T-cell (primary cell): ENCODE data around the gene TRAFD1. TPM values are rescaled to one million over a fixed set of nuclear protein-coding genes. Genes with fewer than 3 reads are reported as not detected.

Experiments
- ATAC-seq, 4 experiments: fragments of 200-7000 bp in 3 of 4; fragments of 150-1000 bp in 1 of 4; cut with Tn5 transposase; replicated peaks in 1 of 4; 1 replicate in 3 of 4; 2 replicates in 1 of 4; pipeline ENCODE4 v1.10.0; 2021; ENCODE audit warnings: moderate library complexity in 3 of 4, mild to moderate bottlenecking in 2 of 4, moderate number of reproducible peaks in 1 of 4
- CTCF ChIA-PET, 2 donors: fragments of 300-600 bp; sonication (Branson Sonifier 250); formaldehyde crosslinking; loops; one replicate each; lab custom pipeline; 2022; ENCODE audit warnings: antibody characterized with exemption in 2 of 2; lab: Charles Lee
- POLR2A ChIA-PET, 2 donors: fragments of 300-600 bp; sonication (Branson Sonifier 250); formaldehyde crosslinking; loops; one replicate each; lab custom pipeline; 2022; ENCODE audit warnings: antibody characterized with exemption in 2 of 2; lab: Charles Lee
- DNase-seq, 35 experiments: peaks; one replicate each; pipeline versions ENCODE4 v3.0.0 to v3.0.0-alpha.2; 2013 to 2023
- H3K27ac ChIP-seq: one replicate; pipeline ENCODE4 v1.5.1; 2013; ENCODE audit warnings: low read length
- H3K27me3 ChIP-seq, 2 experiments: replicated peaks in 1 of 2; 1 replicate in 1 of 2; 2 replicates in 1 of 2; pipeline versions ENCODE4 v1.6.1 to v1.7.0; 2013; ENCODE audit warnings: low read length in 1 of 2, mixed read lengths in 1 of 2; ENCODE audit not compliant: control insufficient read depth in 2 of 2, insufficient read depth in 2 of 2; ENCODE audit errors: extremely low read depth in 1 of 2
- H3K36me3 ChIP-seq, 2 donors: 1 replicate in 1 of 2; 2 replicates in 1 of 2; pipeline versions ENCODE4 v1.6.1 to v1.7.0; 2013; ENCODE audit warnings: low read length in 1 of 2; ENCODE audit not compliant: control insufficient read depth in 2 of 2, insufficient read depth in 1 of 2; ENCODE audit errors: extremely low read depth in 1 of 2
- H3K4me1 ChIP-seq, 2 experiments: 1 replicate in 1 of 2; 2 replicates in 1 of 2; pipeline versions ENCODE4 v1.6.1 to v1.7.0; 2013; ENCODE audit warnings: low read length in 2 of 2, mixed read lengths in 1 of 2; ENCODE audit not compliant: insufficient read depth in 2 of 2, control insufficient read depth in 1 of 2; ENCODE audit errors: extremely low read depth in 1 of 2
- H3K4me3 ChIP-seq, 2 donors: 1 replicate in 1 of 2; 2 replicates in 1 of 2; pipeline versions ENCODE4 v1.5.1 to v1.7.0; 2013; ENCODE audit warnings: mild to moderate bottlenecking in 2 of 2, low read length in 1 of 2, moderate library complexity in 1 of 2; ENCODE audit not compliant: control insufficient read depth in 1 of 2; ENCODE audit errors: extremely low read depth in 1 of 2
- H3K9me3 ChIP-seq: 2 replicates; pipeline ENCODE4 v1.7.0; 2013
- H3K27ac Mint-ChIP-seq, 2 donors: one replicate each; pipeline ENCODE4 v1.8.0; 2020 to 2021; ENCODE audit warnings: mild to moderate bottlenecking in 2 of 2, mixed read lengths in 2 of 2
- H3K27me3 Mint-ChIP-seq, 2 donors: one replicate each; pipeline ENCODE4 v1.8.0; 2021 to 2022; ENCODE audit warnings: mixed read lengths in 2 of 2
- H3K36me3 Mint-ChIP-seq: one replicate; pipeline ENCODE4 v1.8.0; 2021; ENCODE audit warnings: mixed read lengths
- H3K4me1 Mint-ChIP-seq, 3 donors: one replicate each; pipeline ENCODE4 v1.8.0; 2020 to 2022; ENCODE audit warnings: mixed read lengths in 3 of 3, mild to moderate bottlenecking in 1 of 3
- H3K4me3 Mint-ChIP-seq, 3 donors: one replicate each; pipeline ENCODE4 v1.8.0; 2020 to 2022; ENCODE audit warnings: mild to moderate bottlenecking in 3 of 3, mixed read lengths in 3 of 3, moderate library complexity in 3 of 3
- H3K9me3 Mint-ChIP-seq, 3 donors: one replicate each; pipeline ENCODE4 v1.8.0; 2020 to 2022; ENCODE audit warnings: mixed read lengths in 3 of 3
- WGBS: methylation state at CpG from one replicate; pipeline ENCODE4 v1.1.5; 2013; ENCODE audit warnings: missing lambda C conversion rate; ENCODE audit not compliant: insufficient coverage; 5-methylcytosine and 5-hydroxymethylcytosine counted together
- total RNA-seq, 35 experiments: library from RNA in 6 of 35; stranded (reverse) in 6 of 35; fragments of 120-200 nt in 1 of 35; gene quantifications; one replicate each; pipeline versions ENCODE4 v1.2.1 to v1.2.4 and lab custom pipeline; 2013 to 2026

The TRAFD1 gene
- total RNA-seq, 5 donors from 2014 or later (not counting 1 experiment from before 2014, with no cell fraction given) = 26.4 to 39.9 (median 36.9) TPM

DNA sequence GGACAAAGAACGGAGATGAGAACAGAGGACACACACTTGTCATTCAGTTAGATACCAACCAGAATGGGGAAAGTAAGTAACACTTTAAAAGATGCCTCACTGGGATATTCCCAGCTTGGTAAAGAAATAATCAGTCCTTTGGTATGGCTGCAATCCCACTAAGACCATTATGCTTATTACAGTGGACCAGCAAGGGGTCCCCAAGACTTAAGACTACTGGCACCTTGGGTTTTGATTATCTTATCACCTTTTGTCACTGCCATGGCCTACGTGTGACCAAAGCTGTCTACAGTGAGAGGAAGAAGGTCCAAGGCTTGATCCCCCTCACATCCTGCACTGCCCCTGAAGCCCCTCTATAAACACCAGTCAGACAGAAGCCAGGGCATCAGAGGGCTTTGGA, 65.8 kb downstream of the TRAFD1 start:
- CTCF ChIA-PET = no interaction called here
- Mint-ChIP-seq H3K27ac (no peak overlapping the region), H3K9me3 (no peaks in the 10 kb centered on the region), H3K36me3 (peaks cover 50% of the 10 kb centered on the region), H3K27me3 (no peaks in the 10 kb centered on the region), H3K4me1 (no peaks in the 10 kb centered on the region), H3K4me3 (no peak overlapping the region)
- no peaks in the 10 kb centered on the region for H3K9me3 ChIP-seq
- H3K36me3 ChIP-seq = peaks cover 8 to 55% of the 10 kb centered on the region in 2 donors
- ATAC-seq = no peak
- DNase-seq = no peak
- no peaks in the 10 kb centered on the region for H3K4me1 ChIP-seq
- no CpG with 5 or more reads among the region's 2 CpGs for WGBS
- no peaks in the 10 kb centered on the region for H3K27me3 ChIP-seq
- no peak overlapping the region for H3K27ac ChIP-seq
- no peak overlapping the region for H3K4me3 ChIP-seq
- POLR2A ChIA-PET = no interaction called here

DNA sequence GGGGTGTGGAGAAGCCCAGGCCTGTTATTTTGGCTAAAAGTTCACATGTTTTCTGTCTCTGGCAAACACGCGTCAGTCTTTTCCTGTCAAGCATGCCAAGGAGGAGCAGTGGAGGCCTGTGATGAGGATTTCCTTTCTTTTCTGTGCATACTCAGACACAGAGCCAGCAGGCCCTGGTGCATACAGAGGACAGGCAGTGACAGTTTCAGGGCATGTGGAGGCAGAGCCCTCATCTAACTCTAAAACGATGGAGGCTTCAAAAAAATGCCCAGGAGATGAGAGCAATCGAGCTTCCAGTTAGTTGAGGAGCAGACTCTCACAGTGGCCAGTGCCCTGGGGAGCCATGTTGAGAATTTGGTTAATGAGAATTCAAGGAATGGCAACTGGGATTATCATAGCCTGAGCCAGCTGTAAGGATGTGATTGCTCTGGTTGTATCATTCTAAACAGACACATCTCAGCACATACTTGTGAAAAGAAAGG, 66.5 kb downstream of the TRAFD1 start:
- no peak for ATAC-seq
- no peaks in the 10 kb centered on the region for H3K9me3 Mint-ChIP-seq
- Histone ChIP-seq H3K4me3 (no peak overlapping the region), H3K36me3 (peaks cover 8 to 55% of the 10 kb centered on the region in 2 donors), H3K9me3 (no peaks in the 10 kb centered on the region), H3K4me1 (no peaks in the 10 kb centered on the region), H3K27ac (no peak overlapping the region), H3K27me3 (no peaks in the 10 kb centered on the region)
- no peak overlapping the region for H3K27ac Mint-ChIP-seq
- no peaks in the 10 kb centered on the region for H3K4me1 Mint-ChIP-seq
- 90% methylated on average over 2 of the region's 4 CpGs for WGBS
- DNase-seq = no peak
- ChIA-PET CTCF (no interaction called here), POLR2A (no interaction called here)
- H3K4me3 Mint-ChIP-seq = no peak overlapping the region
- H3K36me3 Mint-ChIP-seq = peaks cover 50% of the 10 kb centered on the region
- H3K27me3 Mint-ChIP-seq = no peaks in the 10 kb centered on the region

DNA sequence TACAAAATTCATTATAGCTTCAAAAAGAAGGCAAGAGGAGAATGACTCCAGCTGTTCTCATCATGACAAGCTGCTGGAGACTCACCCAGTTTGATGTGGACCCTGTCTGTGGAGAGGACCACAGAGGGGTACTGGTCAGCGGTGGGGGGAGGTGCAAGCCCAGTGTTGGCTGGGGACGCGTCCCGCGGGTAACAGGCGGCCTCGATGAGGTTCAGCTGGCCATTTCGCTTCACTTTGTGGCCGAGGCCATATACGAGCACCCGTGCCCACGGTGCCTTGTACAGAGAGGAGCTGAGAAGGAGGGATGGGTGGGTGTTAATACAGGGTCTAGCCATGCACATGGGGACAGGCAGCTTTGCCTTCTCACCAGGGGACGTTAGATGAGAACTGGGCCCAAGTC, 67.1 kb downstream of the TRAFD1 start:
- H3K36me3 Mint-ChIP-seq = peaks cover 53% of the 10 kb centered on the region
- 98% methylated on average over 7 of the region's 13 CpGs for WGBS

DNA sequence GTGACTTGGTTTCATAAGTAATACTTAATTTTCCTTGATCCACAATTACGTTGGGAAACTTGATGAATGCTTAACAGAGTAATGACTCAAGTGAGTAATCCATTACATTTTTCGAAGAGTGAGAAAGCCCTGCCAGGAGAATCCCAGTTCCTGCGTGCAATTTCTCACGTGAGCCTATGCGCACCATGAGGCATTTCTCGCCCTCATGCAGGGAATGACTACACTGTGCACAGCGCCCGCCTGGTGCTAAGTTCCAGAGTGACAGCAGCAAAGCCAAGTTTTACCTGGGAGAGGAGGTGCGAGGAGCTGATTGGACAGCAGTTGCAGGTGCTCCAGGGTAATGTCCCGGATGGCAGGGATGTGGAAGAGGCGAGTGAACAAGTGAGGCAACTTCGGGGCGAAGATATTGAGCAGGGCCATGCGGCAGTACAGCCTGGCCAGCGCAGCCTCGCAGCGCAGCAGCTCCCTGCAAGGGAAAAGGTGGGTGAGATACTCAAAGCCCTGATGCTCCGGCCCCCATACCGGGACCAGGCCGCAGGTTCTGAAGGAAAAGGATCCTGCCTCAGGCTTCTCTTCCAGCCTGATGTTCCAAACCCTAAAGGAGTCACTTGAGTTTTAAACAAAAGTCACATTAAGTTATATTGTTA, 69.4 kb downstream of the TRAFD1 start:
- no peaks in the 10 kb centered on the region for H3K9me3 ChIP-seq
- CTCF ChIA-PET = no interaction called here
- no peak for ATAC-seq
- WGBS = over 99% methylated on average over 20 of the region's 20 CpGs
- no peaks in the 10 kb centered on the region for H3K4me1 ChIP-seq
- no peaks in the 10 kb centered on the region for H3K27me3 Mint-ChIP-seq
- no peak overlapping the region for H3K27ac Mint-ChIP-seq
- POLR2A ChIA-PET = no interaction called here
- peaks cover 8 to 59% of the 10 kb centered on the region in 2 donors for H3K36me3 ChIP-seq
- H3K4me3 ChIP-seq = no peak overlapping the region
- H3K27ac ChIP-seq = no peak overlapping the region
- no peaks in the 10 kb centered on the region for H3K9me3 Mint-ChIP-seq
- peaks cover 59% of the 10 kb centered on the region for H3K36me3 Mint-ChIP-seq
- peaks cover 0 to 6% (median 2%) of the 10 kb centered on the region in 3 donors for H3K4me1 Mint-ChIP-seq
- no peak overlapping the region for H3K4me3 Mint-ChIP-seq
- no peak for DNase-seq
- H3K27me3 ChIP-seq = no peaks in the 10 kb centered on the region

More for the DNA sequence above, 67.1 kb downstream of the TRAFD1 start:
- no peaks in the 10 kb centered on the region for H3K4me1 ChIP-seq
- Mint-ChIP-seq H3K27ac (no peak overlapping the region), H3K4me3 (no peak overlapping the region), H3K4me1 (no peaks in the 10 kb centered on the region), H3K9me3 (no peaks in the 10 kb centered on the region), H3K27me3 (no peaks in the 10 kb centered on the region)
- no peaks in the 10 kb centered on the region for H3K9me3 ChIP-seq
- ChIA-PET POLR2A (no interaction called here), CTCF (no interaction called here)
- H3K27me3 ChIP-seq = no peaks in the 10 kb centered on the region
- no peak for ATAC-seq
- H3K36me3 ChIP-seq = peaks cover 8 to 55% of the 10 kb centered on the region in 2 donors
- H3K27ac ChIP-seq = no peak overlapping the region
- H3K4me3 ChIP-seq = no peak overlapping the region
- no peak for DNase-seq

DNA sequence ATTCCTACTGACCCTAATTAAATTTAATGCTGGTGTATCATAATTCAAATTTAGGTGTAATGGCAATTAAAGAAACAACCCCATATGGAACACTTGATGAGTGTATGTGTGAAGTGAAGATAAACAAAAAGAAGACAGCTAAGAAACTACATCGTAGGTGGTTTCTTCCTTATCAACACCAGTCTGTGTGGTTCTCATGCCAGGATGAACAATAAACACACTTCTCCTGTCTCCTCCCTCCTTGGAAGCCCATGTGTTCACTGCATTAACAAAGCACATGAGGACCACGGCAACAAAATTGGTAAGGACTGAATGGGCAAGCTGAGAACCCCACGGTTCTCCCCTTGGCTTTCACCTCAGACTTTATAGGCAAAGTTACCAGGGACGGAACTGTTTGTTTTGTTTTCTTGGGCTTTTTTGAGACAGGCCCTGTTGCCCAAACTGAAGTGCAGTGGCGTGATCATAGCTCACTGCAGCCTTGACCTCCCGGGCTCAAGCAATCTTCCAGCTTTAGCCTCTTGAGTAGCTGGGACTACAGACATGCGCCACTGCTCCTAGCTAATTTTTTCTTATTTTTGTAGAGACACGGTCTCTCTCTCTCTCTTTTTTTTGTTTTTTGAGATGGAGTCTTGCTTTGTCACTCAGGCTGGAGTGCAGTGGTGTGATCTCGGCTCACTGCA, 71.0 kb downstream of the TRAFD1 start:
- H3K4me1 Mint-ChIP-seq = peaks cover 0 to 6% (median 2%) of the 10 kb centered on the region in 3 donors
- H3K36me3 Mint-ChIP-seq = peaks cover 52% of the 10 kb centered on the region
- no peak overlapping the region for H3K4me3 ChIP-seq
- no peaks in the 10 kb centered on the region for H3K9me3 ChIP-seq
- H3K27ac ChIP-seq = no peak overlapping the region
- no peak for ATAC-seq
- DNase-seq = no peak
- ChIA-PET POLR2A (no interaction called here), CTCF (no interaction called here)
- no peak overlapping the region for H3K4me3 Mint-ChIP-seq
- peaks cover 10 to 54% of the 10 kb centered on the region in 2 donors for H3K36me3 ChIP-seq
- H3K4me1 ChIP-seq = no peaks in the 10 kb centered on the region
- no peak overlapping the region for H3K27ac Mint-ChIP-seq
- 94% methylated on average over 3 of the region's 9 CpGs for whole genome bisulfite sequencing
- no peaks in the 10 kb centered on the region for H3K27me3 ChIP-seq
- H3K9me3 Mint-ChIP-seq = no peaks in the 10 kb centered on the region
- H3K27me3 Mint-ChIP-seq = no peaks in the 10 kb centered on the region

DNA sequence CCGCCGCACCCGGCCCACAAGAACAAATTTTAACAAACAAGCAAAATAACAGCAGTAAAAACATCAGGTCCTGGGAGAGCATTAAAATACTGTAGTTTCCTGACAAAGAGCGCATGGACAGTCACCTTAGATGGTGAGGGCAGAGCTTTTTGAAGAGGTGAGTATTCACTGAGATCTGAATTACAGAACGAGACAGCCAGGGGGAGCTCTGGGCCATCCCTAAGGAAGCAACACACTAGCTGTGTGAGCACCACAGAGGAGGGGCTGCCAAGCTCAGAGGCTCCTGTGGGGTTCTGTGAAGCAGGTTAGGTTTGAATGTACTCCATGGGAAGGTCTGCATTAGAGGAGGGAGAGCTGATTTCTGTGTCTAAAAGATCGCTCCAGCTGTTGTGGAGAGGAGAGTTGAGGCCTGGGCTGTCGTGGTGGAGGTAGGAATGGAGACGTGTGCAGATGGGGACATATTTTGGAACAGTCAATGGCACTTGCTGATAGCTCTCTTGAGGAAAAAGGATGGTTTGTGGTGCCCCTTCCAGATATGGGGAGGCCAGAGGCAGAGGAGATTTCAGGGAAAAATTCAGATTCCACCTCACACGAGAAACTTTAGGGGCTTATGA, 72.9 kb downstream of the TRAFD1 start:
- no peaks in the 10 kb centered on the region for H3K9me3 Mint-ChIP-seq
- 88% methylated on average over 5 of the region's 9 CpGs for WGBS
- ATAC-seq = peak; percentile 60 to 80 (median 73)
- Histone ChIP-seq H3K36me3 (peaks cover 15 to 41% of the 10 kb centered on the region in 2 donors), H3K27me3 (no peaks in the 10 kb centered on the region), H3K4me1 (no peaks in the 10 kb centered on the region), H3K9me3 (no peaks in the 10 kb centered on the region), H3K27ac (no peak overlapping the region), H3K4me3 (no peak overlapping the region)
- H3K36me3 Mint-ChIP-seq = peaks cover 37% of the 10 kb centered on the region
- POLR2A ChIA-PET = interaction anchor here in 1 of 2 donors (0.5 kb wide), 1 partner anchor 182 kb away, joined by 4 read pairs; no protein-coding TSS in a partner anchor
- H3K4me1 Mint-ChIP-seq = peaks cover 0 to 6% (median 2%) of the 10 kb centered on the region in 3 donors
- CTCF ChIA-PET = interaction anchor here (0.6 to 3.7 kb wide), 5 partner anchors 10 to 189 kb away, joined by 3 to 29 read pairs (median 4); no protein-coding TSS in a partner anchor
- DNase-seq = peak in 31 of 35 experiments; percentile 4 to 55 (median 29)
- no peaks in the 10 kb centered on the region for H3K27me3 Mint-ChIP-seq
- no peak overlapping the region for H3K27ac Mint-ChIP-seq
- no peak overlapping the region for H3K4me3 Mint-ChIP-seq
